Uterus (tissue), 4 donors: ENCODE measurements around the gene FCN3. TPM values are rescaled to one million over a fixed set of nuclear protein-coding genes. Genes with fewer than 3 reads are reported as not detected.
A peak's percentile ranks its signal among the peaks of the same experiment; 100 is the strongest.

ENCODE experiments used
- DNase-seq, 2 donors: peaks; one replicate each; pipeline ENCODE4 v3.0.0-alpha.2; 2019 to 2020
- H3K27ac ChIP-seq, 2 donors: fragments of 200-600 bp; sonication (generic); 1 replicate in 1 of 2; 2 replicates in 1 of 2; pipeline ENCODE4 v1.5.1; 2016 to 2018
- H3K27me3 ChIP-seq, 2 donors: fragments of 200-600 bp; sonication (generic); one replicate each; pipeline ENCODE4 v1.5.1; 2018 to 2019; ENCODE audit warnings: control low read depth in 1 of 2
- H3K36me3 ChIP-seq, 2 donors: fragments of 200-600 bp; sonication (generic); one replicate each; pipeline ENCODE4 v1.5.1; 2019; ENCODE audit warnings: control low read depth in 1 of 2
- H3K4me1 ChIP-seq, 2 donors: fragments of 200-600 bp; sonication (generic); one replicate each; pipeline ENCODE4 v1.5.1; 2018 to 2019; ENCODE audit warnings: control low read depth in 1 of 2
- H3K4me3 ChIP-seq, 2 donors: fragments of 200-600 bp; sonication (generic); 1 replicate in 1 of 2; 2 replicates in 1 of 2; pipeline ENCODE4 v1.5.1; 2018 to 2019; ENCODE audit warnings: mild to moderate bottlenecking in 1 of 2
- H3K9me3 ChIP-seq, 2 donors: fragments of 200-600 bp; sonication (generic); one replicate each; pipeline ENCODE4 v1.5.1; 2019; ENCODE audit warnings: control low read depth in 1 of 2
- CTCF ChIP-seq, 4 experiments: fragments of 200-600 bp in 2 of 4; fragments of 450-650 bp in 2 of 4; sonication (generic) in 2 of 4; IDR thresholded peaks; one replicate each; pipeline ENCODE4 v1.5.1; 2016 to 2019; ENCODE audit warnings: antibody characterized with exemption in 4 of 4, mild to moderate bottlenecking in 2 of 4, moderate library complexity in 1 of 4
- POLR2A ChIP-seq, 2 donors: fragments of 450-650 bp; IDR thresholded peaks; one replicate each; pipeline ENCODE4 v1.6.1; 2016; ENCODE audit warnings: antibody characterized with exemption in 2 of 2, mild to moderate bottlenecking in 1 of 2, moderate library complexity in 1 of 2
- intact Hi-C: fragments of 100-400 bp; cut with DNase I; formaldehyde crosslinking; loops from one replicate; pipeline ENCODE4 v1.15.1; 2023; ENCODE audit warnings: low total_unique reads
- total RNA-seq, 4 donors: library from RNA; depleted of rRNA in 3 of 4; stranded (reverse); fragments of >200 nt in 3 of 4; gene quantifications; one replicate each; pipeline versions ENCODE4 v1.1.0 to v1.2.4, GENCODE V29; 2014 to 2023
- donor health status: DM: yes; HTN: yes; CAD: no.

The FCN3 gene
- total RNA-seq, 4 donors from 2014 or later = 2.1 to 4.7 (median 2.4) TPM; not detected in 1

GRCh38 chr1:27349784-27350662, 24.6 kb downstream of the FCN3 start:
- no peak overlapping the region for H3K27ac ChIP-seq
- H3K9me3 ChIP-seq = no peaks in the 10 kb centered on the region
- peaks cover 0 to 4% of the 10 kb centered on the region in 2 donors for H3K27me3 ChIP-seq
- intact Hi-C loops = no loop called here
- no peaks in the 10 kb centered on the region for H3K36me3 ChIP-seq
- TF ChIP-seq CTCF (IDR thresholded peaks at IDR 0.05) (no peak), POLR2A (IDR thresholded peaks at IDR 0.05) (no peak)
- no peaks in the 10 kb centered on the region for H3K4me1 ChIP-seq
- peak in 1 of 2 donors; percentile 65 for DNase-seq
- peak overlapping the region; percentile 3 to 32 for H3K4me3 ChIP-seq

- no peak for TF ChIP-seq CTCF (IDR thresholded peaks at IDR 0.05)
- TF ChIP-seq POLR2A (IDR thresholded peaks at IDR 0.05) = no peak
- Histone ChIP-seq H3K36me3 (no peaks in the 10 kb centered on the region), H3K4me1 (no peaks in the 10 kb centered on the region), H3K4me3 (peak overlapping the region; percentile 3 to 32), H3K27me3 (peaks cover 0 to 4% of the 10 kb centered on the region in 2 donors), H3K9me3 (no peaks in the 10 kb centered on the region), H3K27ac (no peak overlapping the region)
- DNase-seq = no peak
- intact Hi-C loops = no loop called here
These were observed 25.5 kb downstream of the FCN3 start for GRCh38 chr1:27348861-27349783.

- intact Hi-C loops = no loop called here
- H3K9me3 ChIP-seq = no peaks in the 10 kb centered on the region
- DNase-seq = no peak
- no peak overlapping the region for H3K4me3 ChIP-seq
- no peaks in the 10 kb centered on the region for H3K4me1 ChIP-seq
- no peak for TF ChIP-seq CTCF (IDR thresholded peaks at IDR 0.05)
- TF ChIP-seq POLR2A (IDR thresholded peaks at IDR 0.05) = no peak
- H3K27ac ChIP-seq = no peak overlapping the region
- H3K27me3 ChIP-seq = peaks cover 0 to 4% of the 10 kb centered on the region in 2 donors
- H3K36me3 ChIP-seq = no peaks in the 10 kb centered on the region
These were observed 27.5 kb downstream of the FCN3 start for GRCh38 chr1:27346991-27347624.

- intact Hi-C loops = no loop called here
- Histone ChIP-seq H3K9me3 (no peaks in the 10 kb centered on the region), H3K27me3 (peaks cover 0 to 4% of the 10 kb centered on the region in 2 donors), H3K27ac (no peak overlapping the region), H3K4me1 (no peaks in the 10 kb centered on the region), H3K36me3 (no peaks in the 10 kb centered on the region), H3K4me3 (no peak overlapping the region)
- TF ChIP-seq CTCF (IDR thresholded peaks at IDR 0.05) (no peak), POLR2A (IDR thresholded peaks at IDR 0.05) (no peak)
- DNase-seq = no peak
These were observed 28.3 kb downstream of the FCN3 start for GRCh38 chr1:27346357-27346756.
